ENCODE measurements around the gene HDAC1.

DNA sequence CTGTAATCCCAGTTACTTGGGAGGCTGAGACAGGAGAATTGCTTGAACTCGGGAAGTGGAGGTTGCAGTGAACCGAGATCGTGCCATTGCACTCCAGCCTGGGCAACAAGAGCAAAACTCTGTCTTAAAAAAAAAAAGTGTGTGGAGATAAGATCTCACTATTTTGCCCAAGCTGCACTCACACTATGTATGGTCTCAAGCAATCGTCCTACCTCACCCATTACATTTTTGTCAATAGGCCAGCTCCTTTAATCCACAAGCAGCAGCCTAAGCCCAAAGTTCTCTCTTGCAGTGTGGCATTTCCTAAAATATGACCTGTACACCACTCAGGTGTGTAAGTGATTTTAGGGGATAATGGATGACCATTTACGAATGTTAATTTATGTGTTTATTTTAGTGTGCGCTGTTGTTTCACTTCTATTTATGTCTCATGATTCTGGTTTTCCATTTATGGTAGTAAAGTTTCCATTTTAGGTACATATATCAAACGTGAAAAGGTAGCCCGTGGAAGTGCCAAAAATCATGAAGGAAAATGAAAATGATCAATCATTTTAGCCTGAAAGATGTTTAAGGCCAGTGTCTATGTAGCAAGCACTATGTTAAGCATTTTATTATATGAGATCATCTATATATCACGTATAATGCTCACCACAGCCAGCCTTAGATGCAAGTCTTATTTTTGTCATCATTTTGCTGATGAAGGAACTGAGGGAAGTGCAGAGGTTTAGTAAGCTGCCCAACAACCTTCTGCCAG, 35.2 kb upstream of the HDAC1 start:
- TF ChIP-seq, protein P1, sequence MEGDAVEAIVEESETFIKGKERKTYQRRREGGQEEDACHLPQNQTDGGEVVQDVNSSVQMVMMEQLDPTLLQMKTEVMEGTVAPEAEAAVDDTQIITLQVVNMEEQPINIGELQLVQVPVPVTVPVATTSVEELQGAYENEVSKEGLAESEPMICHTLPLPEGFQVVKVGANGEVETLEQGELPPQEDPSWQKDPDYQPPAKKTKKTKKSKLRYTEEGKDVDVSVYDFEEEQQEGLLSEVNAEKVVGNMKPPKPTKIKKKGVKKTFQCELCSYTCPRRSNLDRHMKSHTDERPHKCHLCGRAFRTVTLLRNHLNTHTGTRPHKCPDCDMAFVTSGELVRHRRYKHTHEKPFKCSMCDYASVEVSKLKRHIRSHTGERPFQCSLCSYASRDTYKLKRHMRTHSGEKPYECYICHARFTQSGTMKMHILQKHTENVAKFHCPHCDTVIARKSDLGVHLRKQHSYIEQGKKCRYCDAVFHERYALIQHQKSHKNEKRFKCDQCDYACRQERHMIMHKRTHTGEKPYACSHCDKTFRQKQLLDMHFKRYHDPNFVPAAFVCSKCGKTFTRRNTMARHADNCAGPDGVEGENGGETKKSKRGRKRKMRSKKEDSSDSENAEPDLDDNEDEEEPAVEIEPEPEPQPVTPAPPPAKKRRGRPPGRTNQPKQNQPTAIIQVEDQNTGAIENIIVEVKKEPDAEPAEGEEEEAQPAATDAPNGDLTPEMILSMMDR (IDR thresholded peaks at IDR 0.05) = no peak
- no peak for TF ChIP-seq ZFX (IDR thresholded peaks at IDR 0.05; ENCODE audit: borderline replicate concordance)
